Measurements from ENCODE around the gene CRABP1. TPM values are rescaled to one million over a fixed set of nuclear protein-coding genes. Genes with fewer than 3 reads are reported as not detected.
A peak's percentile ranks its signal among the peaks of the same experiment; 100 is the strongest.

Gene CRABP1
- total RNA-seq, 2 donors from 2014 or later, result not detected

DNA sequence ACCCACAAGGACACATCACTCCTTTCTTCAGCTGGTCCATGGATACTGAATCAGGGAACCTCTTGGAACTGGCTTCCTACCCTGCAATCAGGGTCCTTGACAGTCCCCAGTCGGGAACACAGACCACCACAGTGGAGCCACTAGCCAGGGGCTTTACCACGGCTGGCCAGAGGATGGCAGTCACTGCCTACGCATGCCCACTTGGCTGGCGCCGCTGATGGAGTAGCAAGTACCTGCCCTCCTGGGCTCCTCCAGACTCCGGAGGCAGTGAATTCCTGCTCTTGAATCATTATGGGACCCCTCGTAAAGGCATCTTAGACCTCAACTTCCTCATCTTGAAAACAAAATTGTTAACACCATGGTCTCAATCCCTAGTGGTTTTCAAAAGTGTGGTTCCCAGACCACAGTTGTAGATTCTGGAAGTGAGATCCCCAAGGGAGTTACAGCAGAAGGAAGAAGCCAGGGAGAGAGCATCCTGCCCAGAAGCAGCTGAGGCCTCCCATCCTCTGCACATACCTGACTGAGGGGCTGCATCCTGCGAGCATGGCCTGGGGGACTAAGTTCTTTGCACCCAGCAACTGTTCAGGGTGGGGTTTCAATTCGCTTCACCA, 31.6 kb upstream of the CRABP1 start:
- Mint-ChIP-seq H3K4me1 (no peaks in the 10 kb centered on the region), H3K36me3 (ENCODE audit: low read depth) (peaks cover 3% of the 10 kb centered on the region), H3K27me3 (peaks cover 43% of the 10 kb centered on the region), H3K4me3 (no peak overlapping the region), H3K27ac (no peak overlapping the region)
- no peaks in the 10 kb centered on the region for H3K9me3 ChIP-seq (ENCODE audit: control insufficient read depth, low read length, poor library complexity, severe bottlenecking)
- DNase-seq (peak in 2 of 3 donors; percentile 15 to 17), ATAC-seq (peak; percentile 69)

DNA sequence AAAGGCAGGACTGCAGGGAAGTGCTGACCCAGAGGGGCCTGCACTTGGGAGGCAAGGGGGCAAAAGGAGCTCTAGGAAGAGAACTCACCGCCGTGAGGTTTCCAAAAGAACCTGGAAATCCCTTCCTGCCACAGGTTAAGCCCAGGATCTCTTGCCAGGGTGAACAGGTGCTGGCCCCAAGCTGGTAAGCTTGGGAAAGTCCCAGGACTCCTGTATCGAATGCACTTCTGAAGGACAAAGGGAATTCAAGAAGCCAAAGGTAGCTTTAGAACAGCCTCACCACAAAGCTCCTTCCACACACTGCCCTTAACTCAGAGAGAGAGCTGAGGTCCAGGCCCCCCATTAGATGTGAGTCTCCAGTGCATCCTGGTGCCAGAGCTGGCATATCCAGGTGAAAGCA, 28.9 kb upstream of the CRABP1 start:
- Mint-ChIP-seq H3K36me3 (ENCODE audit: low read depth) (peaks cover 3% of the 10 kb centered on the region), H3K27me3 (peaks cover 35% of the 10 kb centered on the region), H3K27ac (no peak overlapping the region), H3K4me1 (no peaks in the 10 kb centered on the region), H3K4me3 (no peak overlapping the region)
- ATAC-seq, result no peak
- no peak for DNase-seq
- H3K9me3 ChIP-seq (ENCODE audit: control insufficient read depth, low read length, poor library complexity, severe bottlenecking), result no peaks in the 10 kb centered on the region

DNA sequence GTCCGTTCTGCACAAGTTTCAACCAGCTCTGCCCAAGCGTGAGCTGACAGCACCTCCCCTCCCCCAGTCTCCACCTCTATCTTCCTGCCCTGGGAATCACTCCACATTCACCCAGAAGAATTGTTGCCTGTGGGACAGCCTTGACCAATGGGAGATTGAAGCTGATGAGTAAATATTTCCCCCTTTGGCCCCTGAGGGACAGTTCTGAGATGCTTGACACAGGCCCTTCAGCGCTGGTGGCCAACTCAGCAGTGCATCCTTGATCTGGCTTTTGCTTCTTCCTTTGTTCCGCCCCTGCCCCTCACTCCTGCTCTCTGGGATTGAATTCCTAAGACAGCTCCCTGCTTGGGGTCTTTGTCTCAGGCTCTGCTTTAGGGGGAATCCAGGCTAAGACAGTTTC, 27.6 kb upstream of the CRABP1 start:
- Mint-ChIP-seq H3K27ac (no peak overlapping the region), H3K4me3 (no peak overlapping the region), H3K4me1 (no peaks in the 10 kb centered on the region), H3K36me3 (ENCODE audit: low read depth) (peaks cover 3% of the 10 kb centered on the region), H3K27me3 (peaks cover 31% of the 10 kb centered on the region)
- ATAC-seq (no peak), DNase-seq (no peak)
- no peaks in the 10 kb centered on the region for H3K9me3 ChIP-seq (ENCODE audit: control insufficient read depth, low read length, poor library complexity, severe bottlenecking)

DNA sequence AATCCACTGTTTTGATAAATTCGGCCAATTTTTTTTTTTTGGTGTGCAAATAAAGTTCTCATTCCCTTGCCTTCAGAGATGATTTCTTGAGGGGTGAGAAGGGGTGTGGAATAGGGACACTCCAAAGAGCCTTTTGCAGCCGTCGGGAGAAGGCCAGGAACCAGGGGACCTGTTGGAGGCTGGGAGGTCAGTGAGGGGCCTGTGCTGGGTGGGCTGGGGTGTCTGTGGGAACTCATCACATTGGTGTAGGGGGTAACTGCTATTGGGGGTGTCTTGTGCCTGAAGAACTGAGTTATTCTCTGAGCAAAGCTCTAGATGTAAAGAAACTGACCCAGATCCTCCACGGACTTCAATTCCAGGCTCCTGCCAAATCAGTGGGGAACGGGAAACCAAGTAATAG, 27.2 kb upstream of the CRABP1 start:
- no peaks in the 10 kb centered on the region for H3K4me1 Mint-ChIP-seq
- H3K36me3 Mint-ChIP-seq (ENCODE audit: low read depth), result peaks cover 3% of the 10 kb centered on the region
- DNase-seq, result no peak

DNA sequence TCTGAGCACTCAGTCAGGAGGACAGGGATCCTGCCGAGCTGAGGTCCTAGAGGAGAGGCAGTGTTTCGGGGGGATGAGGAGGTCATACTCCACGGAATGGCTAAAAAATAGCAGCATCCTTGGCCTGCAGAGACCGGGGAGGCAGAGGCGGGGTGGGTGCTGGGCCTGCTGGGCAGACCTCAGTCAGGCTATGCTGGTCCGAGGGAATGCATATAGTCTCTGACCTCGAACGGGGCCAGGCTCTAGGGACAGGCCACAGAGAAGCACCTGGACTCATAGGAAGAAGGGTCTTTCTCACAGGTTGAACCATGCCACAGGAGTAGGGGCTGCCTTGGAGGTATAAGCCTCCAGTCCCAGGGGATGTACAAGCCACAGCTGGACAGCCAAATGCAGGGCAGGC, 26.8 kb upstream of the CRABP1 start:
- DNase-seq (no peak), ATAC-seq (no peak)
- Mint-ChIP-seq H3K4me3 (no peak overlapping the region), H3K27ac (no peak overlapping the region), H3K27me3 (peaks cover 26% of the 10 kb centered on the region), H3K36me3 (ENCODE audit: low read depth) (peaks cover 3% of the 10 kb centered on the region), H3K4me1 (no peaks in the 10 kb centered on the region)
- H3K9me3 ChIP-seq (ENCODE audit: control insufficient read depth, low read length, poor library complexity, severe bottlenecking), result no peaks in the 10 kb centered on the region

More for the DNA sequence above, 27.2 kb upstream of the CRABP1 start:
- ATAC-seq, result no peak
- Mint-ChIP-seq H3K27ac (no peak overlapping the region), H3K27me3 (peaks cover 29% of the 10 kb centered on the region), H3K4me3 (no peak overlapping the region)
- H3K9me3 ChIP-seq (ENCODE audit: control insufficient read depth, low read length, poor library complexity, severe bottlenecking), result no peaks in the 10 kb centered on the region

DNA sequence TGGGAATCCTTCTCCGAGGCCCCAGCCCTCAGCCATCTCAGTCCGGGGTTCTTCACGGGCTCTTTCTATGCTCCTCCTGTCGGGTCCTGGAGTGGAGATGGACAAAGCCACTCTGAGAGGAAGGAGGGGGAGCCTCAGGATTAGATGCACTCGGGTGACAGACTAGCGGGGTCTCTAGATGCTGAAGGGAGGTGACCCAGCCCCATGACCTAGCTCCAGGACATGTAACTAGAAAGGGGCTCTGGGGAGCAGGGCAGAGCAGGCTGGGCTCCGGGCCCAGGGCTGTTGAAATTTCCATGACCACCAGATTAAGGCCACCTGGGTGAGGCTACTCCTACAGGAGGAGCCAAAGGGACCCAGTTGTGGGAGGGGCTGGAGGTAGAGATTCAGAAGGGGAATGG, 26.0 kb upstream of the CRABP1 start:
- ATAC-seq, result no peak
- H3K4me3 Mint-ChIP-seq, result no peak overlapping the region
- H3K27ac Mint-ChIP-seq, result no peak overlapping the region
- no peaks in the 10 kb centered on the region for H3K9me3 ChIP-seq (ENCODE audit: control insufficient read depth, low read length, poor library complexity, severe bottlenecking)
- H3K27me3 Mint-ChIP-seq, result peaks cover 21% of the 10 kb centered on the region
- no peaks in the 10 kb centered on the region for H3K4me1 Mint-ChIP-seq
- H3K36me3 Mint-ChIP-seq (ENCODE audit: low read depth), result peaks cover 3% of the 10 kb centered on the region
- no peak for DNase-seq

DNA sequence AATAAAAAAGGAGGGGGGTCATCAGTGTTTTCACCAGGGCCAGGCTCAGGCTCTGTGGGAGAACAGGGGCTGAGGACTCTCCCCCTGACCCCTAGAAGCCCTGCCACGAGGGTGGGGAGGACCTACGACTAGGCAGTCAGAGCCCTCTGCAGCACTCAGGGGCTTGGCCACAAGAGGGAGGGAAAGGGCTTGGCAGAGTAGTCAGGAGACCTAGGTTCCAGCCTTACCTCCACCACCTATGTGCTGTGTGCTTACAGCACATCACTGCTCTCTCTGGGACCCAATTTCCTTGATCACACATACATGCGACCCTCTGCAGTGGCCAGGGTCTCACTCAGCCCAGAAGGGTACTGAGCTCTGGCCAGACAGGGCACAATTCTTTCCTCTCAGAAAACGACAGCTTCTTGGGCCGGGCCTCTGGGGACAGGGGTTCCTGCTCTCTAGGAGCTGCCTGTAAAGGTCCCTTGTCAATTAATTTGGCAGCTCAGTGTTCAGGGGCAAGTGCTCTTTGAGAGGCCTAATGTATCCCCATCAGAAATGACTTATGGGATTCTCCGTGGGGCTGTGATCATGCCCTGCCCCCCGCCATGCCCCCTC, 24.4 kb upstream of the CRABP1 start:
- DNase-seq (no peak), ATAC-seq (no peak)
- H3K36me3 Mint-ChIP-seq (ENCODE audit: low read depth), result peaks cover 3% of the 10 kb centered on the region
- no peak overlapping the region for H3K27ac Mint-ChIP-seq
- no peaks in the 10 kb centered on the region for H3K4me1 Mint-ChIP-seq
- H3K27me3 Mint-ChIP-seq, result peaks cover 16% of the 10 kb centered on the region
- H3K9me3 ChIP-seq (ENCODE audit: control insufficient read depth, low read length, poor library complexity, severe bottlenecking), result no peaks in the 10 kb centered on the region
- no peak overlapping the region for H3K4me3 Mint-ChIP-seq

DNA sequence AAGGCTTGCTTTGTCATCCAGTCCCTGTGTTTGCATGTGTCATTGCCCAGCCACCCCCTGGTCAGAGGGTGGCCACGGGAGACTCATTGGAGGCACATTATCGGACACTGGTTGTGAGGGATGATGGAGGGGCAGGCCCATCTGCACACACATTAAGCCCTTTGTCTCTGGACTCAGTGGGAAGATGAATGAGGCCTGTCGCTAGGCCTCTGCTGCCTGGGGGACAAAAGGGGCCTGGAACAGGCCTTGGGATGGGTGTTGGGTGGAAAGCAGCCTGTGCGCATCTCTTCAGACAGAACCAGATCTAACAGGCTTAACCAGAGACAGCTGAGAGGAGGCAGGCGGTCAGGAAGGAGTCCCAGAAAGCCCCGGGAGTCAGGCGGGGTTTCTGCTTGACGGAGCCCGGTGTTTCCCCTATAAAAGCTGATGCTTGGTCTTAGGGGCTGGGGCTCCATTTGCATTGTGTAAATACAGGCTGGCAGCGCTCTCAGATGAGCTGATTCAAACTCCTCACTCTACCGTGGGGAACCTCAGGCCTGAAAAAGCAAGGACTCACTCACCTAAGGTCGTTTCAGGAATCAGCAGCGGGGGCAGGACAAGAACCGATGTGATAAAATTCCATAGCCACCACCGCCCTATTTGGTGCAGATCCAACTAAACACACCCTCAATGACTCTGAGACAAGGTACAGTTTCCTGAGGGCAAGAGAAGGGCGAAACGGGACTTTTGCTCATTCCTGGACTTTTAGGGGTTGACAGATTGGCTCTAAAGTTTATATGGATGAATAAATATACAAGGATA, 23.7 kb upstream of the CRABP1 start:
- no peak overlapping the region for H3K4me3 Mint-ChIP-seq
- DNase-seq, result no peak

DNA sequence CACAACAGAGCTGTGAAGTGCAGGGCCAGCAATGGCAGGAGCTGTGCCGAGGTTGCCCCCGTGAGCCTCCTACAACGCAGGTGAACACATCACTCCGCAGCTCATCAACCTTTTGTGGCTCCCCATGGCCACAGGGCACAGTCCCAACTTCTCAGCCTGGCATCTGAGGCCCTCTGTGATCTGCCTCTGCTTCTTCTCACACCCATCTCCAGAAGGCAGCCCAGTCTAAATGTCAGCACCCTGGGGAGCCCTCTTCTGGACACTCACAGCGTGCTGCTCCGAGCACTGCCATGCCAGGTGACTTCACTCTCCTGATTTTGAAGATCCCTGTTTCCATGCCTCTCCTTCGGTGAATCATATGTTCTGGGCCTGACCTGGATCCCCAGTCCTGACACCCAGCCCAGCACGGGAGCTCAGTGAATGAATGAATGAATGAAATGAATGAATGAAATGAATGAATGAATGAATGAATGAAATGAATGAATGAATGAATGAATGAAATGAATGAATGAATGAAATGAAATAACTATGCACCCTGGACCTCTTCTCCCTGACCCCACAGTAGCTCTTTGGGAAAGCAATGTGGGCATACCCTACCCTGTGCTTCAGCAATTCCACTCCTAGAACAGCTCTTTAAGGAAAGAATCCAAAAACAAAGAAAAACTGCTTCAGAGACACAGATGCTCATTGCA, 22.9 kb upstream of the CRABP1 start:
- H3K4me3 Mint-ChIP-seq, result no peak overlapping the region
- no peak for ATAC-seq

More for the DNA sequence above, 23.7 kb upstream of the CRABP1 start:
- no peaks in the 10 kb centered on the region for H3K4me1 Mint-ChIP-seq
- H3K9me3 ChIP-seq (ENCODE audit: control insufficient read depth, low read length, poor library complexity, severe bottlenecking), result no peaks in the 10 kb centered on the region
- no peak overlapping the region for H3K27ac Mint-ChIP-seq
- H3K27me3 Mint-ChIP-seq, result peaks cover 16% of the 10 kb centered on the region
- no peak for ATAC-seq
- H3K36me3 Mint-ChIP-seq (ENCODE audit: low read depth), result peaks cover 3% of the 10 kb centered on the region

DNA sequence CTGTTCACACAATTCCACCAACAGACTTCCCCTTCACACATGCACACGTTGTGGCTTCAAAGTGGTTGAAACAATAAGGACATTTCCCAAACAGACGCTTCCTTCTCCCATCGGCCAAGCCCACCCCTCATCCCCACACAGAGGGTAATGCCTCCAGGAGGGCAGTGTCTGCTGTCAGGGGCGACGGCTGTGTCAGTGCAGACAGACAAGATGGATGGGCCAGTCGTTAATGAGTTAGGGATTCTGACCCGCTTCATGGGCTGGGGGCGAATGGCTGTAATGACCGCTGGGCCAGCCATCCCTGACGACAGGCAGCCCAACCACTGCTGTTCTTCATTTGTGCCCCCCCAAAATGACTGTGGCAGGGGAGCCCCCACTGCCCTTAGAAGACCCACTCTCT, 20.6 kb upstream of the CRABP1 start:
- DNase-seq, result no peak

More for the DNA sequence above, 22.9 kb upstream of the CRABP1 start:
- H3K27ac Mint-ChIP-seq, result no peak overlapping the region
- H3K27me3 Mint-ChIP-seq, result peaks cover 14% of the 10 kb centered on the region
- peaks cover 3% of the 10 kb centered on the region for H3K36me3 Mint-ChIP-seq (ENCODE audit: low read depth)
- no peaks in the 10 kb centered on the region for H3K9me3 ChIP-seq (ENCODE audit: control insufficient read depth, low read length, poor library complexity, severe bottlenecking)
- no peak for DNase-seq
- H3K4me1 Mint-ChIP-seq, result no peaks in the 10 kb centered on the region

DNA sequence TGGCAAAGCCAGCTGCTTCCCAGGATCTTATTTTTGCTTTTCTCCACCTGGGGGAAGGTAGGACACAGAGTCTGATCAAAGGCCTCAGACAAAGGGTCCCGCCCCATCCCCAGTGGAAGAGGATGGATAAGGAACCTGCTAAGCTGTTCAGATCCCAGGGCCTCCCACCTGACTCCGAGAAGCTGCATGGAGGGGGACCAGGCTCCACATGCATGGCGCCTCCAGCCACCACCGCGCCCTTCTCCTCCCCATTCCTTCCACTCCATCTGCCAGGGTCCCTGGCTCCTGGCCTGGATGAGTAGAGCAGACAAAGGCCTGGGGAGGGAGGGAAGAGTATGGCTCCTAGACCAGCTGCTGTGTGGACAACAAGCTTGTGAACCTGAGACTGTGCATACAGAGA, 20.0 kb upstream of the CRABP1 start:
- H3K9me3 ChIP-seq (ENCODE audit: control insufficient read depth, low read length, poor library complexity, severe bottlenecking), result no peaks in the 10 kb centered on the region
- H3K27ac Mint-ChIP-seq, result no peak overlapping the region
- H3K36me3 Mint-ChIP-seq (ENCODE audit: low read depth), result no peaks in the 10 kb centered on the region
- ATAC-seq (no peak), DNase-seq (no peak)
- no peak overlapping the region for H3K4me3 Mint-ChIP-seq
- peaks cover 14% of the 10 kb centered on the region for H3K27me3 Mint-ChIP-seq
- H3K4me1 Mint-ChIP-seq, result no peaks in the 10 kb centered on the region

More for the DNA sequence above, 20.6 kb upstream of the CRABP1 start:
- H3K4me1 Mint-ChIP-seq, result no peaks in the 10 kb centered on the region
- H3K9me3 ChIP-seq (ENCODE audit: control insufficient read depth, low read length, poor library complexity, severe bottlenecking), result no peaks in the 10 kb centered on the region
- no peaks in the 10 kb centered on the region for H3K36me3 Mint-ChIP-seq (ENCODE audit: low read depth)
- peaks cover 8% of the 10 kb centered on the region for H3K27me3 Mint-ChIP-seq
- no peak for ATAC-seq
- H3K4me3 Mint-ChIP-seq, result no peak overlapping the region
- H3K27ac Mint-ChIP-seq, result no peak overlapping the region

DNA sequence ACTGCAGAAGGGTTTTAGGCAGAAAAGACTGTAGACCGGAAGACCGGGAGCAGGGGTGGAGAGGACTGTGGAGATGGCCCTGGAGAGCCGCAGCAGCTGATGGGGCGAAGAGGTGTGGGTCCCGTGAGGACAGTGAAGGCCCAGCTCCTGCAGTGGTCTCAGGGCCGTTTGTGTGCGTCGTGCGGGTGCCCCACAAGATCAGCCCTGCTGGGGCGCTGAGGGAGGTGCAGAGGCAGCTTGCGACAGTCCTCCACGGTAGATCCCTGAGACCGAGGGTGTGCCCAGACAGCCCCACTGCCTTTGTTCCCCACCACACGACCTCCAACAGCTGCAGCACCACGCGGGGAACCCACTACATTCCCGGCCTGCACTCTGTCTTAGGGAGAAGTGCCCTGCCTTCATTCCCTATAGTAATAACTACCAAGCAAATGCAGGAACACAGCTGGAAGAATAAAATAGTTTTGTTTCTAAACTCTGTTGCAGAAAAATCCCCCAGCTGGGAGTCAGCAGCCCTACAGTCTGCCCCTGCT, 19.0 kb upstream of the CRABP1 start:
- H3K4me3 Mint-ChIP-seq, result no peak overlapping the region
- H3K27me3 Mint-ChIP-seq, result peaks cover 16% of the 10 kb centered on the region

DNA sequence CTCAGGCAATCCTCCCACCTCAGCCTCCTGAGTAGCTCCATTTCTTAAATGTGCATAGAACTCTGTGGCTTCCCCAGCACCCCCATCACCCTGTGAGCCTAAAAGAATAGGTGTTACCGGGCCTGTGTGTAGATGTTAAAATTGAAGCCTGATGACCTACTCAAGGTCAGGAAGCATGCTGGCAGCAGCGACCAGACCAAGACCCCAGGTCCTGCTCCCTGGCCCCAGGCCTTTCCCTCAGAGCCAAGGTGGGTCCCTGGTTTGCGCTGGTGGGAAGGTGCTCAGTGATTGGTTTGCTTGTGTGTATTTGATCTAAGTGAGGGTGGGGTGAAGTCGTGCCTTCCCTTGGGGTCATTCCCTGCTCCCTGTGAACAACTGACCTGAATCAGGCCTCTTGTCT, 18.4 kb upstream of the CRABP1 start:
- H3K36me3 Mint-ChIP-seq (ENCODE audit: low read depth), result no peaks in the 10 kb centered on the region
- ATAC-seq (no peak), DNase-seq (no peak)
- no peak overlapping the region for H3K4me3 Mint-ChIP-seq
- peaks cover 16% of the 10 kb centered on the region for H3K27me3 Mint-ChIP-seq
- H3K27ac Mint-ChIP-seq, result no peak overlapping the region
- H3K4me1 Mint-ChIP-seq, result no peaks in the 10 kb centered on the region
- no peaks in the 10 kb centered on the region for H3K9me3 ChIP-seq (ENCODE audit: control insufficient read depth, low read length, poor library complexity, severe bottlenecking)

More for the DNA sequence above, 19.0 kb upstream of the CRABP1 start:
- Mint-ChIP-seq H3K27ac (no peak overlapping the region), H3K36me3 (ENCODE audit: low read depth) (no peaks in the 10 kb centered on the region), H3K4me1 (no peaks in the 10 kb centered on the region)
- no peak for ATAC-seq
- no peaks in the 10 kb centered on the region for H3K9me3 ChIP-seq (ENCODE audit: control insufficient read depth, low read length, poor library complexity, severe bottlenecking)
- no peak for DNase-seq

Data from T-helper 17 cell (primary cell).